Liver (tissue), 9 donors: ENCODE results near the gene KRT75. TPM values are rescaled to one million over a fixed set of nuclear protein-coding genes. Genes with fewer than 3 reads are reported as not detected.

Experiments used
- DNase-seq: peaks from one replicate; pipeline ENCODE4 v3.0.0-alpha.2; 2017; ENCODE audit warnings: low spot score
- H3K27ac ChIP-seq, 2 donors: one replicate each; pipeline ENCODE4 v1.7.0; 2013; ENCODE audit warnings: inconsistent platforms in 2 of 2, low read length in 2 of 2, control low read depth in 1 of 2, low read depth in 1 of 2, mild to moderate bottlenecking in 1 of 2
- H3K27me3 ChIP-seq, 4 donors: one replicate each; pipeline versions ENCODE4 v1.6.1 to v1.7.0; 2013; ENCODE audit warnings: low read length in 3 of 4, inconsistent platforms in 1 of 4, mild to moderate bottlenecking in 1 of 4, moderate library complexity in 1 of 4; ENCODE audit not compliant: control insufficient read depth in 4 of 4, insufficient read depth in 4 of 4
- H3K36me3 ChIP-seq, 4 donors: one replicate each; pipeline versions ENCODE4 v1.6.1 to v1.7.0; 2013; ENCODE audit warnings: low read length in 3 of 4, mild to moderate bottlenecking in 3 of 4, low read depth in 1 of 4, moderate library complexity in 1 of 4; ENCODE audit not compliant: control insufficient read depth in 4 of 4, insufficient read depth in 3 of 4
- H3K4me1 ChIP-seq, 4 donors: one replicate each; pipeline versions ENCODE4 v1.6.1 to v1.7.0; 2013; ENCODE audit warnings: low read length in 3 of 4, mild to moderate bottlenecking in 3 of 4, moderate library complexity in 1 of 4; ENCODE audit not compliant: control insufficient read depth in 4 of 4, insufficient read depth in 4 of 4
- H3K4me3 ChIP-seq, 3 donors: one replicate each; pipeline versions ENCODE4 v1.6.1 to v1.7.0; 2013; ENCODE audit warnings: low read length in 3 of 3, control low read depth in 1 of 3, low read depth in 1 of 3, mild to moderate bottlenecking in 1 of 3
- H3K9ac ChIP-seq, 2 donors: one replicate each; pipeline ENCODE4 v1.7.0; 2013; ENCODE audit warnings: low read length in 2 of 2, mild to moderate bottlenecking in 2 of 2, moderate library complexity in 2 of 2, control low read depth in 1 of 2, low read depth in 1 of 2
- H3K9me3 ChIP-seq, 4 donors: one replicate each; pipeline versions ENCODE4 v1.6.1 to v1.7.0; 2013; ENCODE audit warnings: low read length in 3 of 4; ENCODE audit not compliant: control insufficient read depth in 4 of 4
- ATF3 ChIP-seq: IDR thresholded peaks from 2 replicates; pipeline ENCODE4 v1.6.1; 2016; ENCODE audit warnings: antibody characterized with exemption
- CTCF ChIP-seq: fragments of 150-350 bp; IDR thresholded peaks from 2 replicates; pipeline ENCODE4 v1.5.1; 2017; ENCODE audit warnings: improper control_type of control experiment, low read depth, low read length; ENCODE audit not compliant: missing input control
- EGR1 ChIP-seq, 2 donors: IDR thresholded peaks; 2 replicates each; pipeline ENCODE4 v1.6.1; 2016 to 2018; ENCODE audit warnings: antibody characterized with exemption in 2 of 2, low read depth in 2 of 2
- FOXA1 ChIP-seq: IDR thresholded peaks from 2 replicates; pipeline ENCODE4 v1.6.1; 2016; ENCODE audit warnings: antibody characterized with exemption
- FOXA2 ChIP-seq: IDR thresholded peaks from 2 replicates; pipeline ENCODE4 v1.6.1; 2016; ENCODE audit warnings: antibody characterized with exemption
- GABPA ChIP-seq, 2 donors: IDR thresholded peaks in 1 of 2; conservative IDR thresholded peaks in 1 of 2; 2 replicates each; pipeline ENCODE4 v1.6.1; 2016; ENCODE audit warnings: antibody characterized with exemption in 2 of 2, mild to moderate bottlenecking in 1 of 2, moderate library complexity in 1 of 2
- HNF4A ChIP-seq, 2 donors: conservative IDR thresholded peaks; 2 replicates each; pipeline ENCODE4 v1.6.1; 2016; ENCODE audit warnings: antibody characterized with exemption in 2 of 2, mild to moderate bottlenecking in 2 of 2
- HNF4G ChIP-seq: IDR thresholded peaks from 2 replicates; pipeline ENCODE4 v1.6.1; 2016; ENCODE audit warnings: antibody characterized with exemption
- JUND ChIP-seq, 2 donors: IDR thresholded peaks; 2 replicates each; pipeline ENCODE4 v1.6.1; 2016; ENCODE audit warnings: antibody characterized with exemption in 2 of 2
- MAX ChIP-seq: IDR thresholded peaks from 2 replicates; pipeline ENCODE4 v1.6.1; 2016; ENCODE audit warnings: antibody characterized with exemption
- NR2F2 ChIP-seq: IDR thresholded peaks from 2 replicates; pipeline ENCODE4 v1.6.1; 2016; ENCODE audit warnings: antibody characterized with exemption
- RAD21 ChIP-seq, 2 donors: IDR thresholded peaks; 2 replicates each; pipeline ENCODE4 v1.6.1; 2016; ENCODE audit warnings: antibody characterized with exemption in 2 of 2, mild to moderate bottlenecking in 2 of 2
- REST ChIP-seq: IDR thresholded peaks from 2 replicates; pipeline ENCODE4 v1.6.1; 2016; ENCODE audit warnings: antibody characterized with exemption, mild to moderate bottlenecking
- RXRA ChIP-seq, 2 donors: IDR thresholded peaks; 2 replicates each; pipeline ENCODE4 v1.6.1; 2017 to 2018; ENCODE audit warnings: antibody characterized with exemption in 2 of 2, mild to moderate bottlenecking in 1 of 2
- SP1 ChIP-seq: IDR thresholded peaks from 2 replicates; pipeline ENCODE4 v1.6.1; 2018; ENCODE audit warnings: antibody characterized with exemption, mild to moderate bottlenecking
- TAF1 ChIP-seq: conservative IDR thresholded peaks from 2 replicates; pipeline ENCODE4 v1.6.1; 2016; ENCODE audit warnings: antibody characterized with exemption, mild to moderate bottlenecking
- YY1 ChIP-seq: IDR thresholded peaks from 2 replicates; pipeline ENCODE4 v1.6.1; 2016; ENCODE audit warnings: antibody characterized with exemption, mild to moderate bottlenecking
- ZBTB33 ChIP-seq: IDR thresholded peaks from 2 replicates; pipeline ENCODE4 v1.6.1; 2016; ENCODE audit warnings: antibody characterized with exemption
- WGBS: extraction: QIAGEN DNeasy Blood & Tissue Kit; methylation state at CpG from one replicate; pipeline ENCODE4 v1.1.7; 2013; 5-methylcytosine and 5-hydroxymethylcytosine counted together
- polyA plus RNA-seq, 2 donors: library from polyadenylated mRNA; stranded (reverse) in 1 of 2; unstranded in 1 of 2; fragments of 200-250 nt in 1 of 2; fragments of >200 nt in 1 of 2; fragmentation: Nextera tagmentation in 1 of 2; extraction: Ambion mirVana in 1 of 2; gene quantifications; one replicate each; pipeline versions ENCODE4 v1.2.1 to v1.2.3, GENCODE V29; 2013 to 2015
- total RNA-seq, 2 donors: library from RNA; depleted of rRNA; stranded (reverse); fragments of >200 nt; gene quantifications; one replicate each; pipeline ENCODE4 v1.2.3, GENCODE V29; 2014
- donor health status: healthy.
- donor health status: healthy.
- donor health status: healthy.
- donor health status: healthy.
- donor health status: healthy.

KRT75 gene
- total and polyA plus RNA-seq, 4 donors = not detected

GRCh38 chr12:52437508-52437907 lies 3.3 kb upstream of the KRT75 start:
- H3K4me3 ChIP-seq = no peak overlapping the region
- no peaks in the 10 kb centered on the region for H3K4me1 ChIP-seq
- H3K27ac ChIP-seq = no peak overlapping the region
- TF ChIP-seq FOXA1 (no peak), REST (no peak), EGR1 (IDR thresholded peaks at IDR 0.05; ENCODE audit: low read depth in 2 of 2) (no peak), TAF1 (no peak), ZBTB33 (no peak), MAX (no peak), HNF4A (conservative IDR thresholded peaks at IDR 0.05) (no peak), HNF4G (no peak), RXRA (IDR thresholded peaks at IDR 0.05) (no peak), SP1 (no peak), JUND (IDR thresholded peaks at IDR 0.05) (no peak), RAD21 (IDR thresholded peaks at IDR 0.05) (no peak), ATF3 (no peak), YY1 (no peak)
- H3K27me3 ChIP-seq = peaks cover 0 to 6% (median 0%) of the 10 kb centered on the region in 4 donors
- DNase-seq = no peak
- no peaks in the 10 kb centered on the region for H3K36me3 ChIP-seq
- whole genome bisulfite sequencing = 82% methylated on average over 9 of the region's 9 CpGs
- no peak overlapping the region for H3K9ac ChIP-seq
- H3K9me3 ChIP-seq = no peaks in the 10 kb centered on the region

- Histone ChIP-seq H3K36me3 (no peaks in the 10 kb centered on the region), H3K27ac (no peak overlapping the region), H3K9ac (no peak overlapping the region), H3K27me3 (peaks cover 0 to 6% (median 0%) of the 10 kb centered on the region in 4 donors), H3K4me1 (no peaks in the 10 kb centered on the region), H3K9me3 (no peaks in the 10 kb centered on the region), H3K4me3 (no peak overlapping the region)
- 65% methylated on average over 9 of the region's 9 CpGs for WGBS
- no peak for DNase-seq
- TF ChIP-seq HNF4G = no peak
- TF ChIP-seq GABPA (IDR thresholded peaks at IDR 0.05 in 1 of 2, conservative IDR thresholded peaks at IDR 0.05 in 1 of 2) = no peak
- no peak for TF ChIP-seq RXRA (IDR thresholded peaks at IDR 0.05)
- no peak for TF ChIP-seq NR2F2
- no peak for TF ChIP-seq EGR1 (IDR thresholded peaks at IDR 0.05; ENCODE audit: low read depth in 2 of 2)
- no peak for TF ChIP-seq TAF1
- no peak for TF ChIP-seq MAX
- TF ChIP-seq REST = no peak
- no peak for TF ChIP-seq JUND (IDR thresholded peaks at IDR 0.05)
- no peak for TF ChIP-seq YY1
- no peak for TF ChIP-seq CTCF
- TF ChIP-seq FOXA2 = no peak
These were observed 2.8 kb upstream of the KRT75 start for GRCh38 chr12:52436828-52437474.
